HG02852 (cell line): Measurements from ENCODE around the gene STEAP1B.
"Not testable (repeated sequence)": the region's sequence is repeated elsewhere in the genome, so short reads cannot be mapped to it uniquely, and the experiment has no call there.

ENCODE experiments used
- ATAC-seq: cut with Tn5 transposase; IDR thresholded peaks from one replicate; pipeline ENCODE4 v1.9.1; 2021; ENCODE audit warnings: mild to moderate bottlenecking, moderate library complexity; ENCODE audit not compliant: unreplicated experiment

Gene STEAP1B

DNA sequence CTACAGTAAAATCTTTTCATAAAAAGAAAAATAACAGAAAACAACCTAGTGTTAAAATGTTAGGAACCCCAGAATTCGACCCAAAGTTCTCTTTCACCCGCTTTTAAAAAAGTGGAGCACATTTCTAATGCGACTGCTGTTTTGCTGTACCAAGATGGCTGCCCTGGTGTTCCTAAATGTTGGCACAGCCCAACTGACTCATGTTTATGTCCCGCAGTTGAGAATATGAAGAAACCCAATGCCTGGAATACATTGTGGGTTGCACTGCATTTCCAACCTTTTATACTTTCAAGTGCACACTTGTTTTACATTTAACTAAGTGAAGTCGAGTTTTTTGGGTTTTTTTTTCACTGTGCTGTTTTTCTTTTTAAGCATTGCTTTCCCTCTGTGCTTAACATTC, 944 bp downstream of the STEAP1B start:
- ATAC-seq: no peak

DNA sequence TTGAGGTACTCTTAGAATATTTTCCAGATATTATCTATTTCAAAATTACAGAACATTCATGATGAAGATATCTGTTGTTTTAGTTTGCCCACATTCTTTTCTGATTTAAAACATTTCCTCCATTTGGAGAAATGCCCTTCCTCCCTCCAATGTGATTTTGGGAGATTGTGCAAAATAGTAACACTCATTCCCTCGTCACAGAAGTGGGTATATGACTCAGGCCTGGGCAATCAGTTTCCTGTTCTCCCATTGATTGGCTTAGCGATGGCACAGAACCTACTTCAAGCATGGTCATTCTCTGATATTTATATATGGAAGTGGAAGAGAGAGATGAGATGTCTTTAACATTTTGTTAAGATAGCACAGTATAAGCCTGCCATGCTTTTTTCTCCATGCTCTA, 3.1 kb downstream of the STEAP1B start:
- not testable (repeated sequence) for ATAC-seq

DNA sequence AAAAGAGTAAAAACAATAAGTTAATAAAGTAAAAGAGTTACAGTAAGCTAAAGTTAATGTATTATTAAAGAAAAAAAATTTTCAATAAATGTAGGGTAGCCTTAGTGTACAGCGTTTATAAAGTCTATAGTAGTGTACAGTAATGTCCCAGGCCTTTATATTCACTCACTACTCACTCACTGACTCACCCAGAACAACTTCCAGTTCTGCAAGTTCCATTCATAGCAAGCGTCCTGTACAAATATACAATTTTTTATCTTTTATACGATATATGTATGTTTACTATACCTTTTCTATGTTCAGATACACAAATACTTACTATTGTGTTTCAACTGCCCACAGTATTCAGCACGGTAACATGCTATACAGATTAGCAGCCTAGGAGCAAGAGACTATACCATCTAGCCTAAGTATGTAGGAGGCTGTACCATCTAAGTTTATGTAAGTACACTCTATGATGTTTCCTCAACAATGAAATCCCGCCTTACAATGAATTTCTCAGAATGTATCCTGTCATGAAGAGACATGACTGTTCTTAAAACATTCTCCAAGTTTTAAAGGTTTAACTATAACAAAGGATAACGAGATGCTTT, 3.6 kb downstream of the STEAP1B start:
- not testable (repeated sequence) for ATAC-seq

DNA sequence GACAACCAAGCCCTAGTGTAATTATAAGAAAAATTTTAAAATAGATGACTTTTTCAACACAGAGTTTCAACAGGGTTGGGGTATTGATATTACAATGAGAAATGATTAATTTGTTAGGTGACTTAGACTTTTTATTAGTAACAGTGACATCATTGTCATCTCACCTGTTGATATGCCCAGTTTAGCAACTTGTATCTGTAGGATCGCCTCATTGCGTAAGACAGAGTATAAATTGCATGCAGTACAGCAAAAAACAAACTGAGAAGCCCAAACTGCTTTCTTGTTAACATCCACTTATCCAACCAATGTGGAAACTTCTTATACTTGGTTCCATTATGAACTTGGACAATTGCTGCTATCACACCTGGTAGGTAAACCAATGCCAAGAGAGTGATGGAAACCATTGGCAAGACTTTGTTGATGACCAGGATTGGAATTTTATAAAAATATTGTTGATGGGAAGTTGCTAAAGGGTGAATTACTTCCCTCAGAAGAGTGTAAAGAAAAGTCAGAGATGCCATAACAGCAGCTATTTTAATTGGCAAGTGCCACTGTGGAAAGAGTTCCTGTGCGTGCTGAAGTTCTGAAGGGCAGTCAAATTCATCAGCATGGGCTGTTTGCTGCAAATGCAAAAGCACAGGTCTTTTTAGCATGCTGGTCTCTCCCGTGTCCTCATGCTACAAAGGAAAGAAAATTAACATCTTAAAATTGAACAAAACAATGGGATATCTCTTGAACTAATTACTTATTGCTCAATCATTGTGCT, 6.6 kb downstream of the STEAP1B start:
- not testable (repeated sequence) for ATAC-seq

DNA sequence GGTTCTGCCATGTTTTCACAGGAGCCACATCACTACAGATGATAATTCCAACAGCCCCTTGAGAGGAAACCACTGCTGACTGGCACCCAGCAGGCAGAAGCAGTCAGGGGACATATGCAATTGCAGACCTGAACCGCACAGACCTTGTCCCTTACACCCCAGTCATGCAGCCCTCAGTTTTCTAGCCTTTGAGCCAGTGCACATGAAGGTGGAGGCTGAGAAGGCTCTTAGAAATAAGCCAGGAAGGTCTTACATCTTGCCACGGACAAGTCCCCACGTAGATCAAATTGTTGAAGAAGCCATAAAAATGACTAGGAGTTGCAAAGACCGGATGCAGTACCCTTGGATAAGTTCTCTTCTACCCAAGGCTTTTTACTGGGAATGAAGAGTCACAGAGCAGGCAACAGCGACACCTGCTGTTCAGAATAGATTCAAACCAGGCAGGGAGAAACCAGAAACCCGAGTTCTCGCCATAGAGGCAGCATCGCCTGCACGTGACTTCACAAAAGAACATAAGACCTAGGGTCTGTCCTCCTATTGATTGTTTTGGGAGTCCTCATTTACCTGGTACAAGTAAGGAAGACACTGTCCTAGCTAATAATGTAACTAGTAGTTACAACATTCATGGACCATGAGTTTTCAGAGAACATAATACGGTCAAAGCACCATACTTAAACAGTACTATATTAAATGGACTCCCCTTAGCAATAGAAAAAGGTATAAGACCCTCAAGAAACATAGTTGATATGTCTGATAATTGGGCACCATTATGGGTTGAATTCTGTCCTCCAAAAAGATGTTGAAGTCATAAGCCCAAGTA, 11.1 kb downstream of the STEAP1B start:
- ATAC-seq: peak; percentile 59

DNA sequence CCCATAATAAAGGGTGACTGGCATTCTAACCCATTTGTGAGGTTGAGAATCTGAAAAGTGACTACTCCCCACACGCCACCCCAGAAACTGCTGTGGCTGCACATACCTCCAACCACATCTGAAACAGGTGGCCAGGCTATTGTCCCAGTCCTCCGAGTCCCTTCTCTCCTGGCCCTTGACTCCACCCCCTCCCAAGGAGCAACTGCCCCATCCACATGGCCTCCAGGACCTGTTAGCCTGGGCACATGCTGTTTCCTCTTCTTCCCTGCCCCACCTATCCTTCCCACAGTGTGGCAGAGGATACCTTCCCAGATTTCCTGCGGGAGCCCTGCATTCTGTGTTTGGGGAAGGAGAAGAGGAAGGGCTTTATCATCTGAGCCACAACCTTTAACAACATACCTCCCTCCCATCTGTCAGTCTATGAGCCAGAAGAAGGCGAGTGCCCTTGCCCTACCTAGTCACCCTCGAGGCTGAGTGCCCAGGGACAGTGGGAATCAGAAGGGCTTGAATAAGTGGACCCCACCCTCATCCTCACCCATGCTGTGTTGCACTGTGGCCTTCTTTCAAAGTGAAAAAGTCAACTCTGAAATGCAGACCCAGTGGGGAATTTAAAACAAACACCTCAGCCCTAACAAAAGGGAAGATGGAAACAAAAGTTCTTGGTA, 11.9 kb downstream of the STEAP1B start:
- ATAC-seq: no peak

DNA sequence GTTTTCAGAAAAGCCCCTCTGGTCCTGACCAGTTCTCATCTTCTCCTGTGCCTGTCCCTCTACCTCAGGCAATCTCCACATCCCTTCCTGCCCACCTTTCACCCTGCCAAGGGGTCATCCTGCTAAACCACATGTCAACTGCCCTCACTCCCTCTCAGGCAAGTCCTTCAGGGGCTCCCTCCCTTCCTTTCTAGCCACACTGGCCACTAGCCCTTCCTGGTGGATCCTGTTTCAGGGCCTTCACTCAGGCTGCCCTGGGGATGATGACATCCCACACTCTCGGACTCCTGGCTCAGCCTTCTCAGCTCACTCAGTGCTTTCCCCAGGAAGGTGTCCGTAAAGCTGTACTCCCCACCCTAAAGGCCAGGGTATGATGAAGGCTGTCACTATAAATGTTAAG, 13.4 kb downstream of the STEAP1B start:
- ATAC-seq: no peak

DNA sequence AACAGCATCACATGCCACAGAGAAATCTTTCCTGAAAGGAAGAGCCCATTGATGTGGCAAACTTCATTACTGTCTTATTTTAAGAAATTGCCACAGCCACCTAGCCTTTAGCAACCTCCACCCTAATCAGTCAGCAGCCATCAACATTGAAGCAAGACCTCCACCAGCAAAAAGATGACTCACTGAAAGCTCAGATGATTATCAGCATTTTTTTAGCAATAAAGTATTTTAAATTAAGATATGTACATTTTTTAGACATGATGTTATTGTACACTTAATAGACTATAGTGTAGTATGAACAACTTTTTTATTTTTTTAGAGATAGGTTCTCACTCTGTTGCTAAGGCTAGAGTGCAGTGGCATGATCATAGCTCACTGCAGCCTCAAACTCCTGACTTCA, 14.8 kb downstream of the STEAP1B start:
- no peak for ATAC-seq

DNA sequence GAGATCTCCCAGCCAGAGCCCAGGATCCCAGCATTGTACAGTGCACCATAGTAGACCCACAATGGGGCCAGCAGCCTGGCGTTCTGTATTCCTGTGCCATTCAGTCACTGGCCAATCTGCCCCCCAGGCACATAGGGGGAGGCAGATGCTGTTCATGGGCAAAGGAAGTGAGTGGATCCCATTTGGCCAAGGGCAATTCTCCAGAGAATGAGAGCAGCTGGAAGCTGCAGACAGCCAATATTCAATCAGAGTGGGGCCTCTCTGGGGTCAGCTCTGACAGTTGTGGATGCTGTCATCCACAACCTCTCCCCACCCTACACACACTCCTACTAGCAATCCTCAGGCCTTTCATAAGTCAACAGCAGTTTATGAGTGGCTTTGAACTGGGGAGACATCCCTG, 17.5 kb downstream of the STEAP1B start:
- no peak for ATAC-seq

DNA sequence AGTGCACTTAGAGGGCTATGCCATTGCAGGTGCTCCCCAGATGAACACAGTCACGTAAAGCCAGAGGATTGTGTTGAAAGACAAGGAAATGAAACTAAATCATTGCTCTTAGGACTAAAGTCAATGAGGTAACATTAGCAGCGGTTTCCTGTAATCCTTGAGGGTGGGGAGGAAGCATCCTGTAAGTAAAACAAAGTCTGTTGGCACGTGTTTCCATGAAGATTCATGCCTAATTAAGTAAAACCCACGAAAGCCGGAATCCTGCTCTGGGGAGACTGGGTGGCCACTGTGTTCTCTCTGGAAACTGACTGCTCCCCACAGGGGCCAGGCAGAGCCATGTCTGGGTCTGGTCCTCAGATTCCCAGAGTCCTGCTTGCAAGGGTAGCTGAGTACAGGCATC, 18.3 kb downstream of the STEAP1B start:
- no peak for ATAC-seq

DNA sequence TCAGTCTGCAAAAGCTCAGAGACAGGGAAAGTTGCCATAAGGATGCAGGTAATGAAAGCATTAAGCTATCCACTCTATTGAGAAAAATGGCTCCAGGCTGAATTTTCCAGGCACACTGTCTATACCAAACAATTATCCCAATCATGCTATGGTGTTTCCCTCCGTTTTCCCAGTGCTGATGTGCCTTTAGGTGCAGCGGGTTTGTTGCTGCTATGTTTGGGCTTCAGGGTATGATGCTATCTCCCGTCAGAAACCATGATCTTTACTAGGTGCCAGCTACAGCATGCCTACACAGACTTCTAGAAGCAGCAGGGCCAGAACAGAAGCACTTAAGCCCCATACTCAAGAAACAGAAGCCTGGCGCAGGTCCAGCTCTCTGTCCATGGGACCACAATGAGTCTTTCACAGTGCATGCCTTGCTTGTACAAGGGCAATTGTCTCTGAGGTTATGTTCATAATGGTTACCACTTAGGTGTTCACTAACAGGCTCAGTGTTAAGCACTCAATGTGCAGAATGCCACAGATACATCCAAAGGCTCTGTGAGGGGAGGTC, 19.4 kb downstream of the STEAP1B start:
- ATAC-seq: no peak

DNA sequence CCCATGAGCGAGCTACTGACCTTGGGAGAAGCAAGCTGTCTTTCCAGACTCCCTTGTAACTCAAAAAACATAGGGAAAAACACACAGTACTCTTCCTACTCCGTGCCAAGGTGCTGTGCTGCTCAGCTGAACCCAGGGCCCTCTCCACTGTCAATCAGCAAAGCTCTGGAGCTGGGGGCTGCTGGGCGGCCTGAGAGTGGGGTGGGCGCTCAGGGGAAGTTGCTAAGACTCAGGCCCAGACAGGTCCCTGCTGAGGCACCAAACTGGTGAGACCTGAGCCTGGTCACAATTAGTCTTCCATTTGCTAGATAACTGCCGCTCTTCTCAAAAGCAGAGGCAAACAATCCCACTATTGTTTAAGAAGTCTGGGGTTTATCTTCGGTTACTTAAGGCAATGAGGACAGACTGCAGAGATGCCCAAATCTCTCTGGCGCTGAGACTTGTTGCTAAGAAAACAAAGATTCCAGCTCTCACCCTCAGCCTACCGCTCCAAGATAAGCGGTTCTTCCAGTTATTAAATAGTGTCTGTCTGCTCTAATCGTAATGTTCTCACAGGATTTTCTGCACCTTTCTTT, 22.0 kb downstream of the STEAP1B start:
- ATAC-seq: no peak

DNA sequence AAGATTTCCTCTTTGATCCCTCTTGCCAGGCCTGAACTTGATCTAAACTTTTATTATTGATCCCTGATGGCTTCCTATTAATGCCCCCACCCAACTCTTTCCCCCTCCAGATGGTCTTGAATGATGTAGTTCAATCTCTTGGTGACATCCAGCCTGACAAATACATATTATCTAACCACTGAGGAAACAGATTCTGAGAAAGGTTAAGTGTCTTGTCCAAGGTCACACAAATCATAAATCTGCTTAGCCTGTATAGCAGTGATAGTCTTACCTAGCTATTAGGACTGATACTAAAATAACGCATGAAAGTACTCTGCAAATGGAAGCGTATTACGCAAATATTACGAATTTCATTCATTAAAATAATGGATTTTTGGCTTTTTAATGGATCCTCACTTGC, 22.7 kb downstream of the STEAP1B start:
- ATAC-seq: no peak

DNA sequence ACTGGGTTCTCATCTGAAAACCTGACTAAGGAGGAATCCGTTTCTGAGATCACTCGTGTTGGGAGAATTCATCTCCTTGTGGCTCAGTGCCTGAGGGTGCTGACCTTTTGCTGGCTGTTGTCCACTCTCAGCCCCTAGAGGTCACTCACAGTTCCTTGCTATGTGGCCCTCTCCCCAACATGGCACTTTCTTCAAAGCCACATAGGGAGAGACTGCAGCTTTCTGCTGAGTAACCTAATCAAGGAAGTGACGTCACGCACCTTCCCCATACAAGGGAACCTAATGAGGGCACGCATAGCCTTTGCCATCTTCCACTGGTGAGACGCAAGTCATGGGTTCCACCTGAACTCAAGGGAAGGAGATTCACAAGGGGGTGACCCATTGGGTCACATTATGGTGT, 23.2 kb downstream of the STEAP1B start:
- ATAC-seq: no peak

DNA sequence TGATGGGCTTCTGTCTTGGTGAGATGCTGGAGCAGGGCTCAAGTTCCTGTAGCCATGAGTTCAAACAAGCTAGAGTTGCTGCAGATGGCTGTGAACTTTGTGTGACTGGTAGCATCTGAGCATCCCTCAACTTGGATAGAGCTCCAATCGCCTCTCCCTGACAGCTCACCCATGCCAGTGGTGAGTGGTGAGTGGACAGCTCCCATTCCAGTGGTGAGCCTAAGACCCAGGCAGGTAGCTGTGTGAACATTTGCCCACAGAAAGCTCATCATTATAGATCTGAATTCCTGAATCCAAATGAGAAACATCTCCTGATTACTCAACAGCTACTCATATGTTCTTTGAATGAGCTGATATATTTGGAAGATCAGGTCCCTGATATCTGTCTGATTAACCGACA, 25.3 kb downstream of the STEAP1B start:
- ATAC-seq: no peak

DNA sequence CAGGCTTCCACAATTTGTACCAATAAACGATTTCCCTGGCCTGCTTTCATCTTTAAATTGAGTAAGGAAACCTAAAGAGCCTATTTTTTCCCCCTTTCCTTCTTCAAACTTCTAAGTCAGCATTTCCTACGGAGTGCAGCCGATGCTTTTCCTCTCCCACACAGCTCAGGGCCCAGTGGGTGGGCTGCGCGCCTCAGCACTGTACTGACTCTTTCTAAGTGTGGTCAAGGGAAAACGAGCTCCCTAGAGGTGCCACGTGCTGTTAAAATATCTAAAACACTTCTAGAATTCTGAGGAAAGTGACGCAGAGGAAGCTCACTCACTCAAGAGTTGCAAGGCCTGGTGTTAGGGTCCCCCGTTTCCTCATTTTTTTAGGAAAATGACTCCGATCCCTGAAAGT, 29.0 kb downstream of the STEAP1B start:
- ATAC-seq: no peak

DNA sequence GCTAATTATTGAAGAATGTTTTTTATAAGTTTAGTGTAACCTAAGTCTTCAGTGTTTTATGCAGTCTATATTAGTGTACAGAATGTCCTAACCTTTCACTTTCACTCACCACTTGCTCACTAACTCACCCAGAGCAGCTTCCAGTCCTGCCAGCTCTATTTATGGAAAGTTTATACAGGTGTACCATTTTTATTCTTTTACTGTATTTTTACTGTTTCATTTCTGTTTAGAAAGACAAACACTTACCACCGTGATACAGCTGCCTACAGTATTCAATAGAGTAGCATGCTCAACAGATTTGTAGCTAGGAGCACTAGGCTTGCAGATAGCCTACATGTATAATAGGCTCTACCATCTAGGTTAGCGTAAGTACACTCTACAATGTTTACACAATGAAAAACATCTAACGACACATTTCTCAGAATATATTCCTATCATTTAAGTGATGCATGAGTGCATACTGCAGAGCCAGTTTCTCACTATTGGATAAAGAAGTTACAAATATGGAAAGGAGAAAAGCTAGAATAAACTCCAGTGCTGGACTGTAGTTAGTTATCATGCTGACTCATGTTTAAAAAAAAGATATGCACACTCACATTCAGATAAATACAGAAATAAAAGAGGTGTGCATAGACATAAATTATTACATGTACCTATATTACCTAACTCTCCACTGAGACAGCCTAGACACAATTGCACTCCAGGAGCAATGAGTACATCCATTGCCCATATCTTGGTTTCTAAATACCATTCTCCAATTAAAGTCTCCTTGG, 30.4 kb downstream of the STEAP1B start:
- peak; percentile 51 for ATAC-seq

DNA sequence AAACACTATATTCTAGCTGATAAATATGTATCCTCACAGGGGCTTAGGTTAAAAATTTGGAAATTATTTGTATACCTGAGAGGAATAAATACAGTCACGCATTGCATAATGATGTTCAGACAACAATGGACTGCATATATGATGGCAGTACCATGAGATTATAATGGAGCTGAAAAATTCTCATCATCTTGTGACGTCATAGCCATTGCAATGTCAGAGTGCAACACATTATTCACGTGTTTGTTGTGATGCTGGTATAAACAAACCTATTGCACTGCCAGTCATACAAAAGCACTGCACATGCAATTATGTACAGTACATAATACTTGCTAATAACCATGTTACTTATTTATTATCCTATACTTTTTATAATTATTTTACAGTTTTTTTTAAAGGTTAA, 31.4 kb downstream of the STEAP1B start:
- no peak for ATAC-seq

DNA sequence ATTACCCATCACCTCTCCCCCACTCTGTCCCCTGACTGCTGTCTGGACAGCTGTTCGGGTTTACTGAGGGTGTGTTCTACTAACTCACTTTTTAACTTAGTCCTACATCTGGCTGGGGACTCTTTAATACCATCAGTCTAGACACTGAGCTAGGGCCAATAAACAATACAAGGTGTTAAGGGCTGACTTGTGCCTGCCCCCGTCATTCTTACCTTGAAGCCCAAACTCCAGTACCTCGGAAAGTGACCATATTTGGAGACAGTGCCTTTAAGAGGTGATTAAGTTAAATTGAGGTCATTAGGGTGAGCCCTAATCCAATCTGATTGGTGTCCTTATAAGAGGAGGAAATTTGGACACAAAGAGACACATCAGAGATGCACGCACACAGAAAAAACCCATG, 35.7 kb downstream of the STEAP1B start:
- ATAC-seq: no peak

DNA sequence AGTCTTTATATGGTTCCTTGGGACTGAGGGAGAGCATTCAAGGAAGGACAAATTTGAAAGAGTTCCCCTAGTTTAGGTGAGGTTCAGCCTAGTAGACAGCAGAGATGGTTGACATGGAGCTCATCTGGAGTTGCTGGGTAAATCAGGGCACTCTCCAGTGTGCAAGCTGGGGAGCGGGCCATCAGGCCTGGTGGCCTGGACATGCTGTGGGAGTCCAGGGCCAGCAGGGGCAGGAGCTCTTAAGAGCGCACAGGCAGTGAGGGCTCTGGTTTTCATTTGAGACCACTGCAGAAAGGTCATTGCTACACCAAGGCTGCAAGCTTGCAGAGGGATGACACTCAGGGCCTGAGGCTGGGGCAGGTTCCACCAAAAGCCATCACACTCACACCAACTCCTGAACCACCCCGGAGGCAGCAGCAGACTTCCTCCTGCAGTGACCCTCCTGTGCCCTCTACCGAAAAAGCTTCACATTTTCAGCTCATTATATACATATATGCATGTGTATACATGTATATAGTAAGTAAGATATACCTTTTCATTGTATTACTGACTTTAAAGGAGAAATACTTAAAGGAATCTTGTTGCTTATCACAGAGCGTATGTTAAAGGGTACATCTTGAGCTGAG, 39.5 kb downstream of the STEAP1B start:
- ATAC-seq: no peak
